ENCODE results near the gene PHC2.
A peak's percentile ranks its signal among the peaks of the same experiment; 100 is the strongest.

PHC2 gene

GRCh38 chr1:33371334-33371733, 59.6 kb downstream of the PHC2 start:
- no peak for DNase-seq (ENCODE audit: low read depth in 2 of 2)

DNA sequence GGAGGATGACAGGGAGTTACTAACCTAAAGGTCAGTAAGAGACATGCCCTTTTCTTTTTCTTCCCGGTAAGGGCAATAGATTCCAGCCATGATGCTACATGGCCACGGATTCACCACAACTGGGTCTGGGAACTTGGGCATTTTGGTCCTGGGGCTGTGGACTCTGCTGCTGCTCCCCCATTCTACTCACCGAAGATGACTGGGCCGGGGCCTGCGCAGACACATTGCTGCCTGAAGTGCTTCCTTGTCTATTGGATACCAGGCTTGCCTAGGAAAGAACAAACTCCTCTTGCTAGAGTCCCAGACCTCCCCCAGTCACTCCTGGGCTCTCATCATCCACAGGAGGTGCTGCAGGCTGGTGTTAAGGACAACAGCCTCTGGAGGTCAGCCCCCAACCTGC, 60.1 kb downstream of the PHC2 start:
- no peak for DNase-seq (ENCODE audit: low read depth in 2 of 2)

DNA sequence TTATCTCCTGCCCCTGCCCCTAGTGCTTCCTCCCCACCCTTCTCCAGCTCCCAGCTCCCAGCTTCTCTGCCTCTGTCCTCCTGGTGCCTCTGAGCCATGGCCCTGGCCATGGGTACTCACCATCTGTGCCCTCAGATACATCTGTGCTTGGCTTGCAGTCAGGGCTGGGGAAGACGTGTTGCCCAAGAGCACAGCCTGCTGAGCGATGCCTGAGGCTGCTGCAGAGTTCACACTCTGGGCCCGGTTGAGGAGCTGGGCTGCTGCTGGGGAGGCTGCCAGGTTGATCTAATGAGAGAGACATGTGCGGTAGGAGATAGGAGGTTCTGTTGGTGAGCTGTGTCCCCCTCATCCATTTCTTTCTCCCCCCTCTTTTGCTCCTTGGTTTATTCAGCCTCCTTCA, 60.6 kb downstream of the PHC2 start:
- DNase-seq (ENCODE audit: low read depth in 2 of 2): no peak

- no peak for DNase-seq (ENCODE audit: low read depth in 2 of 2)
These were observed 61.1 kb downstream of the PHC2 start for GRCh38 chr1:33369764-33370163.

- DNase-seq (ENCODE audit: low read depth in 2 of 2): no peak
These were observed 61.8 kb downstream of the PHC2 start for GRCh38 chr1:33369081-33369480.

- no peak for DNase-seq (ENCODE audit: low read depth in 2 of 2)
These were observed 62.5 kb downstream of the PHC2 start for GRCh38 chr1:33368431-33368830.

GRCh38 chr1:33367485-33368405, 63.1 kb downstream of the PHC2 start:
- DNase-seq (ENCODE audit: low read depth in 2 of 2): peak; percentile 69 to 83

DNA sequence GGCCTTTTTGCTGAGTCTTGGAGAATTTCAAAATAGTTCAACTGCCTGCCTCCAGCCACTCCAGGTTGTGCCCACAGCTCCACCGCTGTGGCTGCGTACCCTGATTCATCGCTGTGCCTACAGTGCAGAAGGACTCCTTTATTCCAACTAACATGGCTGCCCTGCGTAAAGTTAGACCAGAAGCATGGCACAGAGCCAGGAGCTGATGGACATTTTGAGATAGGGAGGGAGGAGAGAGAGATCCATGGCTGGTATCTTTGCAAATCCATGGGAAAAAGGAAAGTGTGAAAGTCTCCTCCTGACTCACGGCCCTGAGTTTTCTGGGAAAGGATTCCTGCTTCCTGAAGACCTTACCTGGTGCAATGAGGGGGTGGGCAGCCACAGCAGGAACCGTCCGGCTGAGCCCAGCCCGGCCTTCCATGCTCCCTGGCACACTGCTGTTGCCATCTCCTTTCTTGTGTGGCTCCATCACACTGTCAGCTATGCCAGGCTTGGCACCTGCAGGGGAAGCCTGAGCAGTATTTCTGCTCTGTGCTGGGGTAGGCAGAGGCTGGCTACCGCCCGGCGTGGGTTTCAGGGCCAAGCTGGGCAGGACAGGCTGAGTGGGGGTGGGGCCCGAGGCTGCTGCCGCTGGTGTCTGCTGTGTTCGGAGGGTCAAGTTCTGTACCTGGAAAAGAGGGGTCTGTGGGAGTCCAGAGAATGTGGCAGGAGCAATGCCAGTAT, 64.0 kb downstream of the PHC2 start:
- no peak for DNase-seq (ENCODE audit: low read depth in 2 of 2)

DNA sequence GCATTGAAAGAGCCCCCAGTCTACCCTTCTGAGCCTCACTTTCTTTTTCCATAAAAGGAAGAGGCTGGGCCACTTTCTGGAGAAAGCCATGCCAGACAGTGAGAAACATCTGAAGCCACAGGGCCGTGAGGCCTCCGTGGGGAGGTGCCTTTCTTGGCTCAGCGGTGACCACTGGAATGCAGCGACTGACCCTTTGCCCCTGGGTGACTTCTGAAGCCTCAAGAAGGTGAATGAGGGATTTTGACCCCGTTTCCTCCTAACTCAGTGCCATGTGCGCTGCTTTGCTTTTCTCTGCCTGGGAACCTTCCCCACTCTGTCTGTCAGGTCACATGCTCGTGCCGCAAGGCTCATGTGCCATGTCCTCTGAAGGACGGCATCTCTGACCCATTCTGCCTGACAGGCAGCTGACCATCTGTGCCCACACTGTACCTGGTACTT, 65.3 kb downstream of the PHC2 start:
- no peak for DNase-seq (ENCODE audit: low read depth in 2 of 2)

GRCh38 chr1:33364565-33364918, 66.4 kb downstream of the PHC2 start:
- no peak for DNase-seq (ENCODE audit: low read depth in 2 of 2)

DNA sequence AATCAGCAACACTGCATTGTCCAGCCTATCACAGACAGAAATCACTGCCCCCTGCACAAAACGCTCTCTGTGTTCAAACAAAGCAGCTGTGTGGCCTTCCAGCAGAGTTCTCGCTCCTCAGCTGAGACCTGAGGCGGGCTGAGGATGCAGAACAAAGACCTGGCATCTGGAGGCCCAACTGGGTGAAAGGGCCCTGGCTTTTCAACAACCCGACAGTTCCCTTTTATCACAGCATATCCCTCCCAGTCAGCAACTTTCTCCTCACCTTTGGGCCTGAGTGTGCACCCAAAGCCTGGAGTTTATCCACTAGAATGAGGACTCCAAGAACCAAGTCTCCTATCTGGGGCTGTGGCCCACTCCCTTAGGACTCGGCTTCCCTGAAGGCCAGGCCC, 67.4 kb downstream of the PHC2 start:
- no peak for DNase-seq (ENCODE audit: low read depth in 2 of 2)

DNA sequence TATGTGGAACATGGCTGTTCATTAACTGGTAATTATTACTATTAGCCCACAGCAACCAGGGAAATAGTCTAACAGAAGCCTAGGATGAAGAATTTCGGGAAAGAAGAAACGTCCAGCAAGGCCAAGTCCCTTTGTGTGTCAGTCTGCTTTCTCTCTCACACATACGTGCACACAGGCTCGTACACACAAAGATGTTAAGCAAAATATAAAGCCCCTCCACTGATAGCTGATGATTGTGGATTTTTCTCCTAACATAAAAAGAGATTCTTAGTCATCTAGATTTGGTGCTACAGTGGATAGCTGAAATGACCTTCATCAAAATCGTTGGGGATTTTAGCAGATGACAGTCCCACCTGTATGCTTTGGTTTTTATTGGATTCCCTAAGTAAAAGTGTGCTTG, 67.9 kb downstream of the PHC2 start:
- DNase-seq (ENCODE audit: low read depth in 2 of 2): no peak

DNA sequence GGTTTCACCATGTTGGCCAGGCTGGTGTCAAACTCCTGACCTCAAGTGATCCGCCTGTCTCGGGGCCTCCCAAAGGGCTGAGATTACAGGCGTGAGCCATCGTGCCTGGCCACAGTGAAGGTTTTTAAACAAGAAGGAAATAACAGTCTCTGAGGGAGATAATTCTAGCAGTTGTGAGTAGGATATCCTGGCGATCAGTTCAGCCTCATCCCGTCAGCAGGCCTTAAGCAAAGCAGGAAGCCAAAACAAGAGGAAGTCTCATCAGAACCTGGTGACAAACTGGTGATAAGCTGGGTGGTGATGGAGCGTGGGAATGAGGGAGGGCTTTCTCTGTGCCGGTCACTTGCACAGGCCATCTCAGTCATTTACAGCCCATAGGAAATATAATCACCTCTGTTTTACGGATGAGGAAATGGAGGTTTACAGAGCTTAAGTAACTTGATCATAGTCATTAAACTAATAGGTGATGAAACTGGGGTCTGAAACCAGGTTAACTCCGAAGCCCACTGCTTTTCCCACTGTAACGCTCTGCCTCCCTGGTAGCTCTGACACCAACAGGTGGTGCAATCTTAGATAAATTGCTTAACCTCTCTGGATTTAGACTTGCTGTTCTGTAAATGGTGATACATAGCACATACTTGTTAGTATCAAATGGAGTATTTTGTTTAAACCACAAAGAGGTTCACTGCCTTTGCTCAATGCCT, 69.2 kb downstream of the PHC2 start:
- DNase-seq (ENCODE audit: low read depth in 2 of 2): no peak

DNA sequence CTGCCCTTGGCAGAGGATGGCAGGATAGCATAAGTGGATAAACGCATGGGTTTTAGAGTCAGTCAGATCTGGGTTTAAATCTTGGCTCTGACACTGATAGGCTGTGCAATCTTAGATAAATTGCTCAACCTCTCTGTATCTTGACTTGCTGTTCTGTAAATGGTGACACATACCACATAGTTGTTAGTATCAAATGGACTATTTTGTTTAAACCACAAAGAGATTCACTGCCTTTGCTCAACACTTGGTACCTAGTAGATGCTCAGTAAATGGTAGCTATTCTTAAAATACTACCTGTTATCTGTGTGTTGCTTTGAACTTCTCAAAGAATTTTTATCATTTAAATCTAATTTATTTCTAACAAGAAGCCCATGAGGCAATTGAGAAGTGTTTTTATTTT, 70.5 kb downstream of the PHC2 start:
- no peak for DNase-seq (ENCODE audit: low read depth in 2 of 2)

GRCh38 chr1:33359931-33360330, 71.0 kb downstream of the PHC2 start:
- DNase-seq (ENCODE audit: low read depth in 2 of 2): no peak

DNA sequence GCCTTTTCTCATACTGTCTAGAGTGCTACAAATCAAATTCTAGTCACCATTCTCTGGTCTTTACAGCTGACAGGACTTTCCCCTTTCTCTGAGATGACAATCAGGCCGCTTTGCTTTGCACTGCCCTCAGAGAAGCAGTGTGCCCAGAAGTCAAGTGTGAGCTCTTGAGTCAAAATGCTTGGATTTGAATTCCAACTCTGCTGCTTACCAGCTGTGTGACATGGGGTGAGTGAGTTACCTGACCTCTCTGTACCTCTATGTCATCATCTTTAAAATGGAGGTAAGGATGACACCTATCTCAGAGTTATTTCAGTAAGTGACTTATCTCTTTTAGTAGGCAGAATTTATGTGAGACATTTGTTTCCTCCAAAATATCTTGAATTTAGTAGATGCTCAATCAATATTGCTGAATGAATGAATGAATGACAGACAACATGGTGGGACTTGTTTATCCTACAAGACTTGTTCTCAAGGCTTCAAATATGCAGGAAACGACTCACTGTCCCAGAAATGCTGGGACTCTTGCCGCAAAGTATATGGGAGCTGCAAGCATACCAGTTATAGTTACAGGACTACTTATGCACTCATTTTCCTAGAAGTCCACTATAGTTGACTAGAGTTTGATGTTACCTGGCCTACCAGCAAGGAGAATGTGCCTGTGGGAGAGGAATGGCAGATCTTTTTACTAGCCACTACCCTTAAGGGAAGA, 71.9 kb downstream of the PHC2 start:
- DNase-seq (ENCODE audit: low read depth in 2 of 2): no peak

DNA sequence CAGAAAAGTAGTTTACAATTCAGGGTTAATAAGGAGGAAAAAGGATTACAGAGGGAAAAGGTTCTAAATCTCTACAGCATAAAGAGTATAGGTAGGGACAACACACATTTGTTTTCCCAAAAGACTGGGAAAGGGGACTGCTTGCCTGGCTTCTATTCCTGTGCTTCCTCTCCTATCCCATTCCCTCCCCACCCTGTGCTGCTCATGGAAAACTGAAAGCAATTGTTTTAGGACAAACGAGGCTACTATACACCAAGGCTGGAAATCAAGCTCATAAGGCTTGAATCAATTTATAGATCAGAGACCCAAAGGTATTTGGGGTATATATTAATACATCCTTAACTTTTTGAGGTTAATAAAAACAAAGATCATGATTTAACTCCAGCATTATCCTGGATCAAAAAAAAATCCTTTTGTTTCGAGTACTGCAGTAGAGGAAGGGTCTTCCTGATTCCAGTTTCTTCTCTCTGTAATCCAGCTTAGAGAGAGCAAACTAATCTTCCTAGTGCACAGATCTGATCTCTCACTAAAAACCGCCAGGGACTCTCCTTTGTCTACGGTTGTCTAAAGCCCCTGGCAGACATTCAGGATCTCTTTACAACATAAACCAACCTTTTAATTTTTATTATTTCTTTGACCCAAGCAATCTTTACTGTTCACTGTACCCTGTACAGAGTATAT, 72.6 kb downstream of the PHC2 start:
- DNase-seq (ENCODE audit: low read depth in 2 of 2): no peak

- DNase-seq (ENCODE audit: low read depth in 2 of 2): no peak
These were observed 73.8 kb downstream of the PHC2 start for GRCh38 chr1:33357099-33357498.

DNA sequence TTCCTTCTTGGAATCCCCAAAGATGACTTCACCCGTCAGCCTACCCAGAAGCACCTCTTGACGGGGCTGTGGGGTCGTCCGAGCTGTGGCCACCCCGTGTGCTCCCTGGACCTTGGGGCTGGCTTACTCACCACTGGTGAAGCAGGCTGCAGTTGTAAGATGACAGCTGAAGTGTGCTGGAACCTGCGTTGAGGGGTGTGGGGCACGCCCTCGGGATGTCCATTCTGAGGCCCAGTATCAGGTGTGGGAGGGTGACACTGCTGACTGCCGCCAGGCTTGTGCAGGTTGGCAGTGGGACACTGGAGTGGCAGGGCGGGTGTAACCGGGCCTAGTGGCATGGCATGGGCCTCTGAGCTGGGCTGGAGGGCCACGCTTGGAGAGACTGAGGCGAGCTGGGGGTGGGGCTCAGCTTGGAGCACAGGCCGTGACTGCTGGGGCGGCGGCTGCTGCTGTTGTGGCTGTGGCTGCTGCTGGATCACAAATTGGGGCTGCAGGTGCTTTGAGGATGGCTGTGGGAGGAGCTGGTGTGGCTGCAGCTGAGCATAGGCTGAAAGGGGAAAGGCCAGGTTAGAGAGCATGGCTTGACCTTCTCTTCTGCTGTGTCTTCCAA, 76.1 kb downstream of the PHC2 start:
- no peak for DNase-seq (ENCODE audit: low read depth in 2 of 2)

GRCh38 chr1:33353531-33353930, 77.4 kb downstream of the PHC2 start:
- no peak for DNase-seq (ENCODE audit: low read depth in 2 of 2)

- no peak for DNase-seq (ENCODE audit: low read depth in 2 of 2)
These were observed 79.6 kb downstream of the PHC2 start for GRCh38 chr1:33351281-33351660.
